ENCODE results near the gene GRIK5.

The GRIK5 gene

DNA sequence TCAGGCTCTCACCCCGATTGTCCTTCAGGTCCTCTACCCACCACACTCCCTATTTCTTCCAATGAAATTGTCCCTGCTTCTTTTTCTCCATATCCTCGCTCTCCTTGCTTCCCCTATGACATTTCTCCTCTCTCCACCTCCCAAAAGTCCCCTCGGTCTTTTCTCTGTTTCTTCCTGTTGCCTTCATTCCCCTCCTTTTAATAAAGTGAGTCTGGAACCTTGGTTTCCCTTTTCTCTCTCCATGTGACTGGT, 5.3 kb upstream of the GRIK5 start (continued):
- TF ChIP-seq, protein P1, sequence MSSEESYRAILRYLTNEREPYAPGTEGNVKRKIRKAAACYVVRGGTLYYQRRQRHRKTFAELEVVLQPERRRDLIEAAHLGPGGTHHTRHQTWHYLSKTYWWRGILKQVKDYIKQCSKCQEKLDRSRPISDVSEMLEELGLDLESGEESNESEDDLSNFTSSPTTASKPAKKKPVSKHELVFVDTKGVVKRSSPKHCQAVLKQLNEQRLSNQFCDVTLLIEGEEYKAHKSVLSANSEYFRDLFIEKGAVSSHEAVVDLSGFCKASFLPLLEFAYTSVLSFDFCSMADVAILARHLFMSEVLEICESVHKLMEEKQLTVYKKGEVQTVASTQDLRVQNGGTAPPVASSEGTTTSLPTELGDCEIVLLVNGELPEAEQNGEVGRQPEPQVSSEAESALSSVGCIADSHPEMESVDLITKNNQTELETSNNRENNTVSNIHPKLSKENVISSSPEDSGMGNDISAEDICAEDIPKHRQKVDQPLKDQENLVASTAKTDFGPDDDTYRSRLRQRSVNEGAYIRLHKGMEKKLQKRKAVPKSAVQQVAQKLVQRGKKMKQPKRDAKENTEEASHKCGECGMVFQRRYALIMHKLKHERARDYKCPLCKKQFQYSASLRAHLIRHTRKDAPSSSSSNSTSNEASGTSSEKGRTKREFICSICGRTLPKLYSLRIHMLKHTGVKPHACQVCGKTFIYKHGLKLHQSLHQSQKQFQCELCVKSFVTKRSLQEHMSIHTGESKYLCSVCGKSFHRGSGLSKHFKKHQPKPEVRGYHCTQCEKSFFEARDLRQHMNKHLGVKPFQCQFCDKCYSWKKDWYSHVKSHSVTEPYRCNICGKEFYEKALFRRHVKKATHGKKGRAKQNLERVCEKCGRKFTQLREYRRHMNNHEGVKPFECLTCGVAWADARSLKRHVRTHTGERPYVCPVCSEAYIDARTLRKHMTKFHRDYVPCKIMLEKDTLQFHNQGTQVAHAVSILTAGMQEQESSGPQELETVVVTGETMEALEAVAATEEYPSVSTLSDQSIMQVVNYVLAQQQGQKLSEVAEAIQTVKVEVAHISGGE (tag by site-specific recombination; conservative IDR thresholded peaks at IDR 0.05; ENCODE audit: low read depth), result peak; percentile 20; the same call in 1 of the 2 replicates
- TF ChIP-seq ZNF792 (tag by site-specific recombination; IDR thresholded peaks at IDR 0.05), result 0 out of 2 replicates have a peak, but pooled peaks have one; percentile 52
- TF ChIP-seq ZNF133 (tag by site-specific recombination; IDR thresholded peaks at IDR 0.05), result no peak
- TF ChIP-seq, protein P2, sequence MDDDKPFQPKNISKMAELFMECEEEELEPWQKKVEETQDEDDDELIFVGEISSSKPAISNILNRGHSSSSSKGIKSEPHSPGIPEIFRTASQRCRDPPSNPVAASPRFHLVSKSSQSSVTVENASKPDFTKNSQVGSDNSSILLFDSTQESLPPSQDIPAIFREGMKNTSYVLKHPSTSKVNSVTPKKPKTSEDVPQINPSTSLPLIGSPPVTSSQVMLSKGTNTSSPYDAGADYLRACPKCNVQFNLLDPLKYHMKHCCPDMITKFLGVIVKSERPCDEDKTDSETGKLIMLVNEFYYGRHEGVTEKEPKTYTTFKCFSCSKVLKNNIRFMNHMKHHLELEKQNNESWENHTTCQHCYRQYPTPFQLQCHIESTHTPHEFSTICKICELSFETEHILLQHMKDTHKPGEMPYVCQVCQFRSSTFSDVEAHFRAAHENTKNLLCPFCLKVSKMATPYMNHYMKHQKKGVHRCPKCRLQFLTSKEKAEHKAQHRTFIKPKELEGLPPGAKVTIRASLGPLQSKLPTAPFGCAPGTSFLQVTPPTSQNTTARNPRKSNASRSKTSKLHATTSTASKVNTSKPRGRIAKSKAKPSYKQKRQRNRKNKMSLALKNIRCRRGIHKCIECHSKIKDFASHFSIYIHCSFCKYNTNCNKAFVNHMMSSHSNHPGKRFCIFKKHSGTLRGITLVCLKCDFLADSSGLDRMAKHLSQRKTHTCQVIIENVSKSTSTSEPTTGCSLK (tag by site-specific recombination; IDR thresholded peaks at IDR 0.05), result no peak
- TF ChIP-seq, protein P3, sequence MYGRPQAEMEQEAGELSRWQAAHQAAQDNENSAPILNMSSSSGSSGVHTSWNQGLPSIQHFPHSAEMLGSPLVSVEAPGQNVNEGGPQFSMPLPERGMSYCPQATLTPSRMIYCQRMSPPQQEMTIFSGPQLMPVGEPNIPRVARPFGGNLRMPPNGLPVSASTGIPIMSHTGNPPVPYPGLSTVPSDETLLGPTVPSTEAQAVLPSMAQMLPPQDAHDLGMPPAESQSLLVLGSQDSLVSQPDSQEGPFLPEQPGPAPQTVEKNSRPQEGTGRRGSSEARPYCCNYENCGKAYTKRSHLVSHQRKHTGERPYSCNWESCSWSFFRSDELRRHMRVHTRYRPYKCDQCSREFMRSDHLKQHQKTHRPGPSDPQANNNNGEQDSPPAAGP (tag by site-specific recombination; IDR thresholded peaks at IDR 0.05), result 0 out of 2 replicates have a peak, but pooled peaks have one; percentile 62
- TF ChIP-seq ZBTB1 (tag by site-specific recombination; IDR thresholded peaks at IDR 0.05), result no peak
- TF ChIP-seq ZNF529 (tag by site-specific recombination; IDR thresholded peaks at IDR 0.05; ENCODE audit: insufficient replicate concordance), result no peak
- TF ChIP-seq, protein P4, sequence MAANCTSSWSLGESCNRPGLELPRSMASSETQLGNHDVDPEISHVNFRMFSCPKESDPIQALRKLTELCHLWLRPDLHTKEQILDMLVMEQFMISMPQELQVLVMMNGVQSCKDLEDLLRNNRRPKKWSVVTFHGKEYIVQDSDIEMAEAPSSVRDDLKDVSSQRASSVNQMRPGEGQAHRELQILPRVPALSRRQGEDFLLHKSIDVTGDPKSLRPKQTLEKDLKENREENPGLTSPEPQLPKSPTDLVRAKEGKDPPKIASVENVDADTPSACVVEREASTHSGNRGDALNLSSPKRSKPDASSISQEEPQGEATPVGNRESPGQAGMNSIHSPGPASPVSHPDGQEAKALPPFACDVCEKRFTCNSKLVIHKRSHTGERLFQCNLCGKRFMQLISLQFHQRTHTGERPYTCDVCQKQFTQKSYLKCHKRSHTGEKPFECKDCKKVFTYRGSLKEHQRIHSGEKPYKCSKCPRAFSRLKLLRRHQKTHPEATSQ (tag by site-specific recombination; IDR thresholded peaks at IDR 0.05), result 0 out of 2 replicates have a peak, but pooled peaks have one; percentile 17
- TF ChIP-seq ZBTB48 (tag by site-specific recombination; IDR thresholded peaks at IDR 0.05), result peak; percentile 78; the same call in 1 of the 2 replicates
- 0 out of 2 replicates have a peak, but pooled peaks have one; percentile 62 for TF ChIP-seq REPIN1 (tag by site-specific recombination; IDR thresholded peaks at IDR 0.05; ENCODE audit: low read depth)
- TF ChIP-seq, protein P5, sequence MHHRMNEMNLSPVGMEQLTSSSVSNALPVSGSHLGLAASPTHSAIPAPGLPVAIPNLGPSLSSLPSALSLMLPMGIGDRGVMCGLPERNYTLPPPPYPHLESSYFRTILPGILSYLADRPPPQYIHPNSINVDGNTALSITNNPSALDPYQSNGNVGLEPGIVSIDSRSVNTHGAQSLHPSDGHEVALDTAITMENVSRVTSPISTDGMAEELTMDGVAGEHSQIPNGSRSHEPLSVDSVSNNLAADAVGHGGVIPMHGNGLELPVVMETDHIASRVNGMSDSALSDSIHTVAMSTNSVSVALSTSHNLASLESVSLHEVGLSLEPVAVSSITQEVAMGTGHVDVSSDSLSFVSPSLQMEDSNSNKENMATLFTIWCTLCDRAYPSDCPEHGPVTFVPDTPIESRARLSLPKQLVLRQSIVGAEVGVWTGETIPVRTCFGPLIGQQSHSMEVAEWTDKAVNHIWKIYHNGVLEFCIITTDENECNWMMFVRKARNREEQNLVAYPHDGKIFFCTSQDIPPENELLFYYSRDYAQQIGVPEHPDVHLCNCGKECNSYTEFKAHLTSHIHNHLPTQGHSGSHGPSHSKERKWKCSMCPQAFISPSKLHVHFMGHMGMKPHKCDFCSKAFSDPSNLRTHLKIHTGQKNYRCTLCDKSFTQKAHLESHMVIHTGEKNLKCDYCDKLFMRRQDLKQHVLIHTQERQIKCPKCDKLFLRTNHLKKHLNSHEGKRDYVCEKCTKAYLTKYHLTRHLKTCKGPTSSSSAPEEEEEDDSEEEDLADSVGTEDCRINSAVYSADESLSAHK (tag by site-specific recombination; IDR thresholded peaks at IDR 0.05), result peak; percentile 34; the same call in 1 of the 2 replicates
- no peak for TF ChIP-seq ZNF664 (tag by site-specific recombination; IDR thresholded peaks at IDR 0.05)
- TF ChIP-seq MZF1 (tag by site-specific recombination; IDR thresholded peaks at IDR 0.05; ENCODE audit: borderline replicate concordance), result no peak

DNA sequence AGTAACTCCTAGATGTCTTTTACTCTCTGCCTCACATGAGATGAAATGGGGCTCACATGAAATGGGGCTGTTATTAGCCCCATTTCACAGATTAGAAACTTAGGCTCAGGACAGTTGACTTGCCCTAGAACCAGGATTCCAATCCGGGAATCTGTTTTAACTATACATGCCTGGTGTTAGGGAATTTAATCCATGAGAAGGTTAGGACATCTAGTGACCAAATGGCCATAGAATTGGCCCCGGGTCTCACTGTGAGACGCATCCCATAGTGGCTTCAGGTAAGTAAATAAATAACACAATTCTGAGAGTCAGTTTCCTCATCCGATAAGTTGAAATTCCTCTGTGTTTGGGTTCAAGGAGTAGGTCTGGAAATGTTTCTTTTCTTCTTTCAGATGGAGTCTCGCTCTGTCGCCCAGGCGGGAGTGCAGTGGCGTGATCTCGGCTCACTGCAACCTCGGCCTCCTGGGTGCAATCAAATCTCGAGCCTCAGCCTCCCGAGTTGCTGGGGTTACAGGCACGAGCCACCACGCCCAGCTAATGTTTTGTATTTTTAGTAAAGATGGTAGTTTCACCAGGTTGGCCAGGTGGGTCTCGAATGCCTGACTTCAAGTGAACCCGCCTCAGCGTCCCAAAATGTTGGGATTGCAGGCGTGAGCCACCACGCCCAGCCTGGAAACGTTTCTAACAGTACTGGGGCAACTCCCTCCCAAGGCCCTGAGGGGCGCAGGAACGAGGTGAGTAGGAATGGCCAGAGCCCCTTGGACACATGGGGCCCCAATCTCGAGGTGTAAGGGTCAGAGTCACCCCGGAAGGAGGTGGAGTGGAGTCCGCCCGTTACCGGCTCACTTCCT, 4.7 kb upstream of the GRIK5 start:
- H3K36me3 ChIP-seq (ENCODE audit: control insufficient read depth in 2 of 2, insufficient read depth in 1 of 2, low read length in 2 of 2), result peaks cover 19 to 22% of the 10 kb centered on the region in 2 experiments
- ChIA-PET CTCF (no interaction called here), POLR2A (interaction anchor here (0.7 kb wide), 2 partner anchors 16 to 179 kb away, joined by 3 to 6 read pairs; no protein-coding TSS in a partner anchor)
- peak overlapping the region; percentile 98 for H3K27ac ChIP-seq (ENCODE audit: extremely low read depth, low read depth, low read length)
- peak overlapping the region; percentile 61 for H3K4me3 ChIP-seq (ENCODE audit: low read depth, low read length)
- H3K4me1 ChIP-seq (ENCODE audit: control insufficient read depth, insufficient read depth, low read length), result peaks cover 11% of the 10 kb centered on the region
- no peaks in the 10 kb centered on the region for H3K9me3 ChIP-seq (ENCODE audit: control insufficient read depth, insufficient read depth, low read depth, low read length)
- TF ChIP-seq ZNF785 (tag by site-specific recombination; IDR thresholded peaks at IDR 0.05) (no peak), KLF1 (tag by site-specific recombination; IDR thresholded peaks at IDR 0.05) (peak; percentile 82), ZBTB20 (tag by site-specific recombination; IDR thresholded peaks at IDR 0.05) (peak; percentile 56; the same call in 1 of the 2 replicates), KLF7 (tag by site-specific recombination; IDR thresholded peaks at IDR 0.05; ENCODE audit: borderline replicate concordance) (peak; percentile 61; the same call in 1 of the 2 replicates)
- TF ChIP-seq, protein P6, sequence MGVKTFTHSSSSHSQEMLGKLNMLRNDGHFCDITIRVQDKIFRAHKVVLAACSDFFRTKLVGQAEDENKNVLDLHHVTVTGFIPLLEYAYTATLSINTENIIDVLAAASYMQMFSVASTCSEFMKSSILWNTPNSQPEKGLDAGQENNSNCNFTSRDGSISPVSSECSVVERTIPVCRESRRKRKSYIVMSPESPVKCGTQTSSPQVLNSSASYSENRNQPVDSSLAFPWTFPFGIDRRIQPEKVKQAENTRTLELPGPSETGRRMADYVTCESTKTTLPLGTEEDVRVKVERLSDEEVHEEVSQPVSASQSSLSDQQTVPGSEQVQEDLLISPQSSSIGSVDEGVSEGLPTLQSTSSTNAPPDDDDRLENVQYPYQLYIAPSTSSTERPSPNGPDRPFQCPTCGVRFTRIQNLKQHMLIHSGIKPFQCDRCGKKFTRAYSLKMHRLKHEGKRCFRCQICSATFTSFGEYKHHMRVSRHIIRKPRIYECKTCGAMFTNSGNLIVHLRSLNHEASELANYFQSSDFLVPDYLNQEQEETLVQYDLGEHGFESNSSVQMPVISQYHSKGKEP (tag by site-specific recombination; IDR thresholded peaks at IDR 0.05), result no peak
- TF ChIP-seq, protein P7, sequence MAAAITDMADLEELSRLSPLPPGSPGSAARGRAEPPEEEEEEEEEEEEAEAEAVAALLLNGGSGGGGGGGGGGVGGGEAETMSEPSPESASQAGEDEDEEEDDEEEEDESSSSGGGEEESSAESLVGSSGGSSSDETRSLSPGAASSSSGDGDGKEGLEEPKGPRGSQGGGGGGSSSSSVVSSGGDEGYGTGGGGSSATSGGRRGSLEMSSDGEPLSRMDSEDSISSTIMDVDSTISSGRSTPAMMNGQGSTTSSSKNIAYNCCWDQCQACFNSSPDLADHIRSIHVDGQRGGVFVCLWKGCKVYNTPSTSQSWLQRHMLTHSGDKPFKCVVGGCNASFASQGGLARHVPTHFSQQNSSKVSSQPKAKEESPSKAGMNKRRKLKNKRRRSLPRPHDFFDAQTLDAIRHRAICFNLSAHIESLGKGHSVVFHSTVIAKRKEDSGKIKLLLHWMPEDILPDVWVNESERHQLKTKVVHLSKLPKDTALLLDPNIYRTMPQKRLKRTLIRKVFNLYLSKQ (tag by site-specific recombination; IDR thresholded peaks at IDR 0.05; ENCODE audit: borderline replicate concordance), result 0 out of 2 replicates have a peak, but pooled peaks have one; percentile 9
